Fibroblast of upper back skin (primary cell): ENCODE data around the gene RPS6KA3.
"Not testable (repeated sequence)": the region's sequence is repeated elsewhere in the genome, so short reads cannot be mapped to it uniquely, and the experiment has no call there.

Experiments used
- DNase-seq: peaks from one replicate; pipeline ENCODE4 v3.0.0-alpha.2; 2013

The RPS6KA3 gene

GRCh38 chrX:20140420-20140819 lies 126.3 kb downstream of the RPS6KA3 start:
- DNase-seq = no peak

- DNase-seq = peak; percentile 58
These were observed 126.7 kb downstream of the RPS6KA3 start for GRCh38 chrX:20139966-20140365.

DNA sequence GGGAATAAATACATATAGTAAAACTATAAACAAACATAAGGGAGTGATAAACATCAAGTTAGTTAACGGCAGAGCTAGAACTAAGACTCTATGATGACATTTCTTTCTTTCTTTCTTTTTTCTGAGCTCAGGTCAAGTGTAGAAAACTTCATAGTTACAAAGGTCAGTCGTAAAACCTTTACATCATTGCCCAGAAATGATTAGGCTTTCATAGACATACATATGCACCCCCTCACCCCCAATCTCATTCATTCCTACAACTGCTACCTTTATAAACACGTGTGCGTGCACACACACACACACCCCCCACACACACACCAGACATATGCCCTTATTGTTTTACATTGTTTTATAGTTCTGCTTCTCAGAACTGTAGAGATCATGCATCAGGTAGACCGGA lies 130.8 kb downstream of the RPS6KA3 start:
- no peak for DNase-seq

DNA sequence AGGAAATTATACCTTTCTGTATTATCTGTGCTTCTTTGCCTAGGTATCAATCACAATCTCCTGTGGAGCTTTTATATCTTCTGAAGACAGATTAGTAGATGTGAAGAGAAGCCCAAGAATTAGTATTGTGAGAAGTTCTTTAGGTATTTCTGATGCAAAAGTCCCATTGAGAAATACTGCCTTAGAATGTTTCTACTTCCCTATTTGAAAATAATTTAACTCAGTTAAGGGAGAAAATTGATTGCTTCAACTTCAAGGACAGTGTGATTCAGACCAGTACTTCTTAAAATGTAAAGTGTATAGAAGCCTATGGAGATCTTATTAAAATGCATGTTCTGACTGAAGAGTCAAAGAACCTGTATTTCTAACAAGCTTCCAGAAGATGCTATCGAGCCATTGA lies 134.0 kb downstream of the RPS6KA3 start:
- DNase-seq = no peak

DNA sequence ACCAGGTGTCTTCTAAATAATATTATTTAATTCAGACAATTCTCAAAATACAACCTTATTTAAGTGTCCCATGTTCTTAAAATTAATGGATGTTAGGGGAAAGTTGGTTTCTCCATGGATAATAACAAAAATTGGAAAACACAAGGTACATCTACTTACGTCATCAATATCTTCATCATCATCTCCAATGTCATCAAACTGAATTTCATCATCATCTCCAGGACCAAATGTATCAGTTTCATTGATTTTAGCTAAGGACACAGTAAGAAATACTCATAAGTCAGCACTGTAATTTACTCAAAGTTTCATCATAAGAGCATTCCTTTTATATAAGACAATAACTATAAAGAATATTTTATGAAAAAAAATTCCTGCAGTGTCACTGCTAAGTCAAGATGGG lies 136.4 kb downstream of the RPS6KA3 start:
- DNase-seq = peak; percentile 32

DNA sequence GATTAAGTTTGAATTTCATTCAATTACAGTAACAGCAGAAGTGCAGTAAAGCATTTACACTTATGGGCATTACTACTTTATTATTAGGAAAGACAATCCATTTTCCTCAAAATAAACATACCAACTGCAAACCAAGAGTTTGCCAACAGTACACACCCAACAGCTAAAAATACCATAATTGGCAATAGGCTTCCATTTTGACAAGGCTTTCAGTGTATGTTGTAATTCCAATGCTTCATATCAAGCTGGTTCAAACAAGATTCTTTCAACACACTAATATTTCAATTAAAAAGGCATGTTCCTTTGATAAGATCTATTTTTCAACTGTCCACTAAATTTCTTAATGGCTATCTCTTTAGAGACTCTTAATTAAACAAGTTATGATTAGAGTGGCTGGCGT lies 137.2 kb downstream of the RPS6KA3 start:
- no peak for DNase-seq

DNA sequence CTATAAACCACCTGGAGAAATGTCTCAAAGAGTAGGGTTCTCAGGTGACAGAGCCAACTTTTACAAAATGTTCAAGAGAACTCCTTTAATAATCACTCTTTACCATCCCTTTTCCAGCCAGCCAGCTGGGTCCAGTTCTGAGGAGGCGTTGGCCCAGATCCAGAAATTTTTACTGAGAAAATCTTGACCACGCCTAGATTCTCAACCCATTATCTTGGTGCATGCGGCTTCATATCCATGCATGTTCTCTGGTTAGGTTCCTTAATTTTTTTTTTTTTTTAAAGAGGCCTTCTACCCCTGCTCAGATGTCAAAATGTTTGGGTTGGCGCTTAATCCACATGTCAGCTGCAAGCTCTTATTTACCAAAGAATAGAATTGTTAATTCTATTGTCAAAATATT lies 138.0 kb downstream of the RPS6KA3 start:
- no peak for DNase-seq

GRCh38 chrX:20127440-20127839 lies 139.3 kb downstream of the RPS6KA3 start:
- not testable (repeated sequence) for DNase-seq

- DNase-seq = not testable (repeated sequence)
These were observed 139.9 kb downstream of the RPS6KA3 start for GRCh38 chrX:20126833-20127232.

DNA sequence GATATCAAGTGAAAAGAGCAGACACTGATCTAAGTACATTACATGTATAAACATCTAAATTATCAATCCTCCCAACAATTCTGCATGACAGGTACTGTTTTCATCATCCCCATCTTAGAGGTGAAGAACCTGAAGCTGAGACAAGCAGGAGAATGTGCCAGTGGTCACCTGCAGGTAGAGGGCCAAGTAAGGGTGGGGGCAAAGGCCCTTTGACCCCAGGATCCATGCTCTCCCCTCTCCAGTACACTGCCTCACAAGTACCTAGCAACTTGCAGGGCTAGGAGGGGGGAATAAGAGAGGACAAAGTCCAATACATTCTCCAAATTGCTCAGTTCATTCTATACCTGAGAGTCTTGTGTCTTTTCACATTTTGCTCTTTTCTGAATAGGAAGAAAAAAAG lies 141.7 kb downstream of the RPS6KA3 start:
- no peak for DNase-seq

DNA sequence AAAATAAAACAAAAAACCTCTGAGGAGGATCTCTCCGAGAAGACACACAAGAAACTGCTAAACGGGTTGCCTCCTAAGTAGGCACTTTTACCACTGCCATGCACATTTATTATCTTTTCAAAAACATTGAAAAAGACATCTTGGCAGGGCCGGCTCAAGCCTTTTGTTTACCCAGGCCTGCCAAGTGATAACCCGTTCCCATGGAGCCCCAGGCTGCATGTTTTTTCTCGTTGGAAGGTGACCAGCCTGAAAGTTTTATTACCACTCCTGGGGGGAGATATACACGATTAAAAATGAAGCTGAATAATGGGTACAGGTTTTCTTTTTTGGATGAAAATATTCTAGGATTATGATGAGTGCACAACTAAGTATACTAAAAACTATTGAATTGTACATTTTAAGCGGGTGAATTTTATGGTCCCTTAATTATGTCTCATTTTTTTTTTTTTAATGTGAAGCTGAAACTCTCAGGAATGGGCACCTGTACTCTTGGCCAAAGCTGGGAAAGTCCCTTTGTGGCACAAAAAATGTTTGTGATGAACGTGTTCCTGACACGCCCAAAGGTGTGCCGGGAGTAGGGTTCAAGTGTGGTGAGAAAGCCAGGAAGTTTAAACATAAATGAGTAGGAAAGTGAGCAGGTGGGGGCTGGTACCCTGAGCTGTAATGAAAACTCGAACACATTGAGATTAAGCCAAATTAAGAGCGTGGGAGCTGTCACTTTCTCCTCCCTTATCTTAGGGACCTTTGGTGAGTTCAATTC lies 148.5 kb downstream of the RPS6KA3 start:
- DNase-seq = no peak

DNA sequence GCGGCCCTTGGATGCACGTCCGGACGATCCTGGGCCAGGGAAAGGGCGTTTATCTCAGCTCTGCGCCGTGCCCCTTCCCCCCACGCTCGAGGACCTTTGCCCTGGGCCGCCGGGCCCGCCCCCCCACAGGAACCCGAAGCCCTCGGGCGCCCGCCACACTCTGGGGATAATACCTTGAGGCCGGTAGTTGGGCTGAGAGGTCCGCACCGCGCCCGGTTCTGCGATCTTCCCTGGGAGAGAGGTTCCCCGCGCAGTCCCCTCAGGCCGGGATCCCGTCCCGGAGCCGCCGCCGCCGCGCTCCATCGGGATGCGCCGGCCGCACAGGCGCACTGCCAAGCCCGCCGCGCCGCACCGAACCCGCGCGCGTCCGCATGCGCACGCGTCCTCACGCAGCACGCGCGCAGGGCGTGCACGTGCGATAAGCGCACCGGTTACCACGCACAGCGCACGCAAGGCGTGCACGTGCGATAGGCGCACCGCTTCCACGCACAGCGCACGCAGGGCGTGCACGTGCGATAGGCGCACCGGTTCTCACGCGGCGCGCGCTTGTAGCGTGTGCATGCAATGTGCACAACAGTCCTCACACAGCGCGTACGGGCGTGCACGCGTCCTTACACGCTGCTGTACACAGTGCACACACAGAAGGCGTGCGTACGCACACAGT lies 150.0 kb downstream of the RPS6KA3 start, which contains the start of gene MAP7D2:
TSS of gene MAP7D2 (minus strand) at position 331 of the 664 bp plus-strand sequence. CDS start at position 303, 28 bp downstream.
- DNase-seq = no peak

DNA sequence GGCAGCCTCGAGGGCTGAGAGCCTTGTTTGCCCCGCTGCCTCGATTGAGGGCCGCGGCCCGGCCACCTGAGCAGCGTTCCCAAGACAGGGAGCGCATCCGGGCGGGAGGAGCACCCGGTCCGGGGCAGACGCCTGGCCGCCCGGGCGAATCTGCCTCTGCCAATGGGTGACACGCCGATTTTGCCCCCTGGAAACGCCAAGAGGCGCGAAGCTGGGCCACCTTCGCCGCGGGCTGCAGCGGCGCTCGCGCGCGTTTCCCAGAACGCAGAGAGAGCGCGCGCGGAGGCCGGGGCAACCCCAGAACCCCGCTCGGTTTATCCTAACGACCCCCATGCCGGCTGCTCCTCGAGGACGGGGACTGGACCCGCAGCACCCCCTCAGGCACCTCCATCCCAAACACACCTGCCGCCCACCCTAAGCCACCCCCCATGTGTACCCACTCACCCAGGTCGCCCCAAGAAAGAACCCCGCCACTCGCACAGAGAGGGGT lies 150.6 kb downstream of the RPS6KA3 start:
- no peak for DNase-seq

DNA sequence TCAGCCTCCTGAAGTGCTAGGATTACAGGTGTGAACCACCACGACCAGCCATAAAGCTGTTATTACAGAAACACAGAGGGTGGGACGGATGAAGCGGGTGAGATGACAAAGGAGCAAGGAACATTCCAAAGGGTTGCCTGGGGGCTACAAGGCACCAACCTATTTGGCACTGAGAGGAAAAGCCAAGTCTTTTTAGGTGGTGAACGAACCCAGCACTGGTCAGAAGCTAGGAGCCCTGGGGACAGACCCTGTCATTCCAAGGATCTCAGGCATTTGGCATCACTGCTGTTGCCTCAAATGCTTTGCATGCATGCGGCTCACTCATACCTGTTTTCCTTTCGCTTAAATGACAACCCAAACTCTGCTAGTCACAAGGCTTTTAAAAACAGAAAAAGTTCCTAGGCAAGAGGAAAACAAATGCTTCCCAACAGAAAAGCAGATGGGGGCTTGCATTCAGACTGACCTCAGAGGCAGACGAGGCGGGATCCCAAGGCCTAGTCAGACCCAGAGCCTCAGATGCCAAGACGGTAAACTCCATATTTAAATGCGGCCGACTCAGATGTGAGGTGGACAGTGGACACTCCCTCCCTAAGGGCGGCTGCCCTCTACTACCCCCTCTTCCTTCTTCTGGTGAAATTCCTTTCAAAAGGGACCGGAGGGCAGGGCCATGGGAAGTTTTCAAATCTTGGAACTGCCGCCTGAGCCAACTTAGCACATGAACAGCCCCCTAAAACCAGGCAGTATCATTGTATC lies 154.5 kb downstream of the RPS6KA3 start:
- no peak for DNase-seq

GRCh38 chrX:20111271-20111670 lies 155.4 kb downstream of the RPS6KA3 start:
- no peak for DNase-seq

- DNase-seq = no peak
These were observed 164.7 kb downstream of the RPS6KA3 start for GRCh38 chrX:20101934-20102581.
